Glomerular visceral epithelial cell (primary cell): ENCODE results near the gene RNU6-9.
"Not testable (repeated sequence)": the region's sequence is repeated elsewhere in the genome, so short reads cannot be mapped to it uniquely, and the experiment has no call there.

Experiments
- DNase-seq: peaks from one replicate; pipeline ENCODE4 v3.0.0-alpha.2; 2016; ENCODE audit errors: extremely low spot score

The RNU6-9 gene

DNA sequence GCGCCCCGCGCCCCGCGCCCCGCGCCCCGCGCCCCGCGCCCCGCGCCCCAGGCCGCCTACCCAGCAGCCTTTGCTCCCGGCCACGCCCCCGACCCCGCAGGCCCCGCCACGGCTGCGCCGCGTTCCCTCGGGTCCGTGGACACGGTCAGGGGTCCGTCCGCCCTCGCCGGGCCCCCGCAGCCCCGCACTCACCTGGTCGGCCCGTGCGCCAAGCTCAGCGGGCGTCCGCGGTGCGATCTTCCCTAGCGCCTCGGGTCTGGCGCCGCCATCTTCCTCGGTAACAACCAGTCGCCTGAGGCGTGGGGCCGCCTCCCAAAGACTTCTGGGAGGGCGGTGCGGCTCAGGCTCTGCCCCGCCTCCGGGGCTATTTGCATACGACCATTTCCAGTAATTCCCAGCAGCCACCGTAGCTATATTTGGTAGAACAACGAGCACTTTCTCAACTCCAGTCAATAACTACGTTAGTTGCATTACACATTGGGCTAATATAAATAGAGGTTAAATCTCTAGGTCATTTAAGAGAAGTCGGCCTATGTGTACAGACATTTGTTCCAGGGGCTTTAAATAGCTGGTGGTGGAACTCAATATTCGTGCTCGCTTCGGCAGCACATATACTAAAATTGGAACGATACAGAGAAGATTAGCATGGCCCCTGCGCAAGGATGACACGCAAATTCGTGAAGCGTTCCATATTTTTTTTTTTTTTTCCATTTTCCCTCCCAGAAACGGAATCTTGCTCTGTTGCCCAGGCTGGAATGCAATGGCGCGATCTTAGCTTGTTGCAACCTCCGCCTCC lies at the start of gene RNU6-9, which contains the start of gene MED16:
TSS of gene RNU6-9 (plus strand) at position 591 of the 796 bp plus-strand sequence.
TSS of gene MED16 (minus strand) at position 294 of the 796 bp plus-strand sequence. CDS start 2,056 bp downstream, outside the sequence.
- DNase-seq, result peak; percentile 94

DNA sequence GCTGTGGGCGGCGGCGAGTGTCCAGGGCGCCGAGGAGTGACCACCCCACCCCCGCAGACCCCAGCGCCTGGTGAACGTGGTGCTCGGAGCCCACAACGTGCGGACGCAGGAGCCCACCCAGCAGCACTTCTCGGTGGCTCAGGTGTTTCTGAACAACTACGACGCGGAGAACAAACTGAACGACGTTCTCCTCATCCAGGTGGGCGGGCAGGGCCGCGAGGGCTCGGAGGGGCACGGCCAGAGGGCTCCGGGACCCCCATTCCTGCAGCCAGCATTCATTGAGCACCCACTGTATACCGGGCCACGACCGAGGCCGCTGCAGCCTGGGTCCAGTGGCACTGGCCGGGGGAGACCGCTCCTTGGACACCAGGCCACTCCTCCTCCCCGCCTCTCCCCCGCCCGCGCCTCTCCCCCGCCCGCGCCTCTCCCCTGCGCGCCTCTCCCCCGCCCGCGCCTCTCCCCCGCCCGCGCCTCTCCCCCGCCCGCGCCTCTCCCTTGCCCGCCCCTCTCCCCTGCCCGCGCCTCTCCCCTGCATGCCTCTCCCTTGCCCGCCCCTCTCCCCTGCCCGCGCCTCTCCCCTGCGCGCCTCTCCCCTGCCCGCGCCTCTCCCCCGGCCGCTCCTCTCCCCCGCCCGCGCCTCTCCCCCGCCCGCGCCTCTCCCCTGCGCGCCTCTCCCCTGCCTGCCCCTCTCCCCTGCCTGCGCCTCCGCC lies 49.3 kb upstream of the RNU6-9 start:
- no peak for DNase-seq

DNA sequence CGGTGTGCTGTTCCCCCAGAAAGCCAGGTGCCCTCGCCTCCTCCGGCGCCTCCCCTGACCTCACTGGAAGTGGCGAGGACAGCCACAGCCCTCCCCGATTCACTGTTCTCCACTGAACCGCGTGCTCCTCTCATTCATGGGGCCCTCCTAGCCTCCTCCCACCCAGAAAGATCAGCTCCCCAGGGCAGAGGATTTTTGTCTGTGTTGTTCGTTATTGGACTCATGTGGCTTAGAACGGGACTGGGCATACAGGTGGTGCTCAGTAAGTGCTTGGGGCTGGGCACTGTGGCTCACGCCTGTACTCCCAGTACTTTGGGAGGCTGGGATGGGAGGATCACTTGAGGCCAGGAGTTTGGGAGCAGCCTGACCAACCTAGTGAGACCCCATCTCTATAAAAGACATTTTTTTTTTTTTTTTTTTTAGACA lies 48.7 kb upstream of the RNU6-9 start:
- no peak for DNase-seq

DNA sequence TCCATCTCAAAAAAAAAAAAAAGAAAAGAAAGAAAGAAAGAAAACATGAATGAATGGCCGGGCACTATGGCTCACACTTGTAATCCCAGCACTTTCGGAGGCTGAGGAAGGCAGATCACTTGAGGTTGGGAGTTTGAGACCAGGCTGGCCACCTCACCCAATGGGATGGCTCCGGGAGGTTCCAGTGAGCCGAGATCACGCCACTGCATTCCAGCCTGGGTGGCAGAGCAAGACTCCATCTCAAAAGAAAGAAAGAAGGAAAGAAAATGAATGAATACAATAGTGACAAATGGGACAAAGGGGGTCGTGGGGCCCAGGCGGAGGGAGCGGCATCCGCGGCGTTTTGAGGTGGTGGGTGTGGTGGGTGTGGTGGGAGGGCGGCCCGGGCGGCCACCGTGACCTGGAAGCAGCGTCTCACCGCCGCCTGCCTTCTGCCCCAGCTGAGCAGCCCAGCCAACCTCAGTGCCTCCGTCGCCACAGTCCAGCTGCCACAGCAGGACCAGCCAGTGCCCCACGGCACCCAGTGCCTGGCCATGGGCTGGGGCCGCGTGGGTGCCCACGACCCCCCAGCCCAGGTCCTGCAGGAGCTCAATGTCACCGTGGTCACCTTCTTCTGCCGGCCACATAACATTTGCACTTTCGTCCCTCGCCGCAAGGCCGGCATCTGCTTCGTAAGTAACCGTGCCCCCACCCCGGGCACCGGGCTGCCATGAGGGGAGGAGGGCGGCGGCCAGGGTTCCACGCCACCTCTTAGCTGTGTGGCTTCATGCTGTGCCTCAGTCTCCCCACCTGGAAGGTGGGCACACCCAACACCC lies 47.4 kb upstream of the RNU6-9 start:
- DNase-seq, result no peak

DNA sequence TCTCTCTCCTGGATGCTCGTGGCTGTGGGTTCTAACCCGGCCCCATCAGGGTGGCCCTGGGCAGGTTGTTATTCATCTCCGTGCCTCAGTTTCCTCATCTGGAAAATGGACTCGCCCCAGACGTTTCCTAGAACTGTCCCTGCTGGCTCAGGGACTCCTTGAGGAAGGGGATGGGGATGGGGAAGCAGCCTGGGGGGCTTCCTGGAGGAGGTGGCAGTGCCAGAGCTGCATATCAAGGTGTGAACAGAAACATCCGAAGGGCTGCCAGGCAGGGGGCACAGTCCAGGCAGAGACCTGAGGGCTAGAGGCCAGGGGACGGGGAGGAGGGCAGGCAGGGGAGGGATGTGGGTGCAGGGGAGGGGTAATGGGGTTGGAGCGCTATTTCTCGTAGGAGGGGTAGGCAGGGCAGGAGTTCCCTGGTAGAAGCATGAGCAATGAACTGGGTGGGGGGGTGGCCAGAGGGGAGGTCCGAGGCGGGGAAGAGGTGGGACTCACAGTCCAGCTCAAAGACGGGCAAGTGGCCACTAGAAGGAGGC lies 44.8 kb upstream of the RNU6-9 start:
- DNase-seq, result no peak

DNA sequence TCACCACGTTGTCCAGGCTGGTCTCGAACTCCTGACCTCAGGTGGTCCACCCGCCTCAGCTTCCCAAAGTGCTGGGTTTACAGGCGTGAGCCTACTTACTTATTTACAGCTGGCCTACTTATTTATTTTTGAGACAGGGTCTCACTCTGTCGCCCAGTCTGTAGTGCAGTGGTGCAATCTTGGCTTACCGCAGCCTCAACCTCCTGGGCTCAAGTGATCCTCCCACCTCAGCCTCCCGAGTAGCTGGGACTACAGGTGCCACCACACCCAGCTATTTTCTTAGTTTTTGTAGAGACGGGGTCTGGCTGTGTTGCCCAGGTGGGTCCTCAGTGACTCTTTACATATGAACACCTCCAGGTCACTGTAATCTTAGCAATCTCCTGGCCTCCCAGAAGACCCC lies 44.1 kb upstream of the RNU6-9 start:
- DNase-seq, result not testable (repeated sequence)

DNA sequence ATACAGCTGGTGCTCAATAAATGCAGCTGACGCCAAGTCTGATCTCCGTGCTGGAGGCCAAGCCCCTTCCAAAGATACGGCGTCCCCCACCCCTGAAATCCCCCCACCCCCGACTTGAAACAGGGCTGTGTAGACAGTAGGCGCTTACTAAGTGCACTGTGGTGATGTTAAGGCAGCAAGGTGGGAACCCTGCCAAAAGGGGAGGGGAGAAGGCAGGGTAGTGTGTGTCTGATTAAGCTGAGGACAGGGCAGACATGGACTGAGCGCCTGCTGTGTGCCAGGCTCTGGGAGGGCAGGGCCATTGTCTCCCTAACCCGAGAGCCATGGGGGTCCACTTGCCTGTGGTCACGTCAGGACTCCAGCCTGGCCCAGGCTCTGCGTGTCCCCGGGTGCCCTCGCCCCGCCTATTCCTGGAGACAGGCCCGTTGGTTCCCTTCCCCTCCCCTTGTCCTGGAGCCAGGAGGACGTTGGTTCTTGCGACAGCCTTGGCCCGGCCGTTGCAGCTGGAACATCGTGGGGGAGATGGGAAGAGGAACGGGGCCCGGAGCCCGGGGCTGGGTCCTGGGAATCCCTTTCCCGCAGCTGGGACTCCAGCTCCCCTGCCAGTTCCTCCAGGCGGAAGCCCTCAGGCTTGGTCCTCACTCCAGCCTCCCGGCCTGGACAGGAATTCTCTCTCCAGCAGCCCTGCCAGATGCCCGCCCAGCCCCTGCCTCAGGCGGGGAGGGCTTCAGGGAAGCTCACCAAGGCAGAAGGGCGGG lies 42.9 kb upstream of the RNU6-9 start:
- peak; percentile 66 for DNase-seq

DNA sequence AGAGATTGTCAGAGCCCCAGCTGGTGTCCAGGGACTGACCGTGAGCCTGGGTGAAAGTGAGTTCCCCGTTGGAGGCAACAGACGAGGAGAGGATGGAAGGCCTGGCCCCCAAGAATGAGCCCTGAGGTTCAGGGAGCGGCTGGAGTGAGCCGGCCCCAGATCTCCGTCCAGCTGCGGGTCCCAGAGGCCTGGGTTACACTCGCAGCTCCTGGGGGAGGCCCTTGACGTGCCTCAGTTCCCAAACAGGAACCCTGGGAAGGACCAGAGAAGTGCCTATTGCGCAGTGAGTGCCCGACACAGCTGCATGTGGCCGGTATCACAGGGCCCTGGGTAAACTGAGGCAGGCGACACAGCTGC lies 42.3 kb upstream of the RNU6-9 start:
- DNase-seq, result no peak

DNA sequence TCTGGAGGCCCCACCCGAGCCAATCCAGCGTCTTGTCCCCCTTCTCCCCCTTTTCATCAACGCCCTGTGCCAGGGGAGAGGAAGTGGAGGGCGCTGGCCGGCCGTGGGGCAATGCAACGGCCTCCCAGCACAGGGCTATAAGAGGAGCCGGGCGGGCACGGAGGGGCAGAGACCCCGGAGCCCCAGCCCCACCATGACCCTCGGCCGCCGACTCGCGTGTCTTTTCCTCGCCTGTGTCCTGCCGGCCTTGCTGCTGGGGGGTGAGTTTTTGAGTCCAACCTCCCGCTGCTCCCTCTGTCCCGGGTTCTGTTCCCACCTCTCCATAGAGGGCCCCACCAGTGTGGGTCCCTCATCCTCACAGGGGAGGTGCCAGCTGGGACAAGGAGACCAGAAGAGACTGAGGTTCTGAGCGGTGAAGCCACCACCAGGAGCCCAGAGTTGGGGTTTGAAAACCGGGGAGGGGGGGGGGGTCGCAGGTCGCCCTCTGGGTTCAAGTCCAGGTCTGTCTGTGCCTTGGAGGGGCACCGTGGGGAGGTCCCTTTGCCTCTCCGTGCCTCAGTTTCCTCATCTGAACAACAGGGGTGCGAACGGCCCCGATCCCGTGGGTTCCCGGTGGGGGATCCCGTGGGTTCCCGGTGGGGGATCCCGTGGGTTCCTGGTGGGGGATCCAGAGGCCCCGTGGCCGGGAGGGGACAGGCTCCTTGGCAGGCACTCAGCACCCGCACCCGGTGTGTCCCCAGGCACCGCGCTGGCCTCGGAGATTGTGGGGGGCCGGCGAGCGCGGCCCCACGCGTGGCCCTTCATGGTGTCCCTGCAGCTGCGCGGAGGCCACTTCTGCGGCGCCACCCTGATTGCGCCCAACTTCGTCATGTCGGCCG lies 40.9 kb upstream of the RNU6-9 start, which contains the start of gene ELANE:
TSS of gene ELANE (plus strand) at position 168 of the 878 bp plus-strand sequence. CDS start at position 194, 26 bp downstream.
- no peak for DNase-seq

DNA sequence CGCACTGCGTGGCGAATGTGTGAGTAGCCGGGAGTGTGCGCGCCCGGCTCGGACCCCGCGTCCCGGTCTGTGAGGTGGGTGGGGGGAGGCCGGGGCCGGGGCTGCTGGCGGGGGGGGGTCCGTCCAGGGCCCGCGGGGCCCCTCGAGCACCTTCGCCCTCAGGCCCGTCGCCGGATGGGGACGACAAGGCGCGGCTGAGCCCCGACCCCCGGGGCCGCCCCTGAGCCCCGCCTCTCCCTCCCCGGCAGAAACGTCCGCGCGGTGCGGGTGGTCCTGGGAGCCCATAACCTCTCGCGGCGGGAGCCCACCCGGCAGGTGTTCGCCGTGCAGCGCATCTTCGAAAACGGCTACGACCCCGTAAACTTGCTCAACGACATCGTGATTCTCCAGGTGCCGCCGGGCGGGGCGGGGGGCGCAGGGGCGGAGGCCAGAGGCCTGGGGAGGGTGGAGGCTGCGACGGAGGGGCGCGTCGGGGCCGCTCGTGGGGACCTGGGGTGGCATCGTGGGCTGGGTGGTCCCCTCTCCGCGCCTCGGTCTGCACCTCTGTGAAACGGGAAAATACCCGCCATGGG lies 40.2 kb upstream of the RNU6-9 start:
- no peak for DNase-seq

DNA sequence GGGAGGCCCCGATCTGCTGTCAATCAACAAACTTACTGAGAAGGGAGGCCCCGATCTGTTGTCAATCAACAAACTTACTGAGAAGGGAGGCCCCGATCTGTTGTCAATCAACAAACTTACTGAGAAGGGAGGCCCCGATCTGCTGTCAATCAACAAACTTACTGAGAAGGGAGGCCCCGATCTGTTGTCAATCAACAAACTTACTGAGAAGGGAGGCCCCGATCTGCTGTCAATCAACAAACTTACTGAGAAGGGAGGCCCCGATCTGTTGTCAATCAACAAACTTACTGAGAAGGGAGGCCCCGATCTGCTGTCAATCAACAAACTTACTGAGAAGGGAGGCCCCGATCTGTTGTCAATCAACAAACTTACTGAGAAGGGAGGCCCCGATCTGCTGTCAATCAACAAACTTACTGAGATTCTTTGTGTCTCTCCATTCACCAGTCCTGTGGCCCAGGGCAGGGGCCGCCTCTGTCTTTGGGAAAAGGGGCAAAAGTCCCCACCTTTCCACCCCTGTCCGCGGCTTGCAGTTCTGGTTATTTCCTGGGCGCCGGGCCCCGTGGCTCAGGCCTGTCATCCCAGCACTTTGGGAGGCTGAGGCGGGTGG lies 39.6 kb upstream of the RNU6-9 start:
- not testable (repeated sequence) for DNase-seq

DNA sequence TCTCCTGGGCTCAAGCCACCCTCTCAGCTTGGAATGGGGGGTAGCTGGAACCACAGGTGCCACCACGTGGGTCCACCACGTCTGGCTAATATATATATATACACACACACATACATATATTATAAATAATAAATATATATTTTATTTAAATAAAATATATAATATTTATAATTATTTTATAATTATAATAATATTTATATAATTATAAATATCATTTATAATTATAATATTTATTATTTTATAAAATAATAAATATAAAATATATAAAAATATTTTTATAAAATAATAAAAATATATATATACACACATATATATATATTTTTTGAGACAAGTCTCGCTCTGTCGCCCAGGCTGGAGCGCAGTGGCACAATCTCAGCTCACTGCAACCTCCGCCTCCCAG lies 38.7 kb upstream of the RNU6-9 start:
- DNase-seq, result no peak

DNA sequence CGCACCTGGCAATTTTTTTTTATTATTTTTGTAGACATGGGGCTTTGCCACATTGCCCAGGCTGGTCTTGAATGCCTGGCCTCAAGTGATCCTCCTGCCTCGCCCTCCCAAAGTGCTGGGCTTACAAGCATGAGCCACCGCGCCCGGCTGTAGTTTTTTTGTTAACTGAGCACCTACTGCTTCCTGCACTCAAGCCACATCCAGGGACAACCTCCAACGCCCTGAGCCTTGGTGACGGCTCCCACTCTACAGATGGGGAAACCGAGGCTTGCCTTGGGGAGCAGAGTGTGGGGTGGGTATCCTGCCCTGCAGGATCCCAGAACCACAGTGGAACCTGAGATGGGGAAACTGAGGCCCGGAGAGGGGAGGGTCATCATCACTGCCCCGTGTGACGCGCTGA lies 38.1 kb upstream of the RNU6-9 start:
- no peak for DNase-seq

DNA sequence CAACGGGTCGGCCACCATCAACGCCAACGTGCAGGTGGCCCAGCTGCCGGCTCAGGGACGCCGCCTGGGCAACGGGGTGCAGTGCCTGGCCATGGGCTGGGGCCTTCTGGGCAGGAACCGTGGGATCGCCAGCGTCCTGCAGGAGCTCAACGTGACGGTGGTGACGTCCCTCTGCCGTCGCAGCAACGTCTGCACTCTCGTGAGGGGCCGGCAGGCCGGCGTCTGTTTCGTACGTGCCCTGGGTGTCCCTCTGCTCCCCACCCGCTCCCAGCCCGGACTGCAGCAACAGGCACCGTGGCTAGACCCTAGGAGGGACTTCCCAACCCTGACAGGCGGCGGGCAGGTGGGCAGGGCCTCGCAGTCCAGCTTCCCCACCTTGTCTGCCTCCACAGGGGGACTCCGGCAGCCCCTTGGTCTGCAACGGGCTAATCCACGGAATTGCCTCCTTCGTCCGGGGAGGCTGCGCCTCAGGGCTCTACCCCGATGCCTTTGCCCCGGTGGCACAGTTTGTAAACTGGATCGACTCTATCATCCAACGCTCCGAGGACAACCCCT lies 37.6 kb upstream of the RNU6-9 start:
- no peak for DNase-seq

DNA sequence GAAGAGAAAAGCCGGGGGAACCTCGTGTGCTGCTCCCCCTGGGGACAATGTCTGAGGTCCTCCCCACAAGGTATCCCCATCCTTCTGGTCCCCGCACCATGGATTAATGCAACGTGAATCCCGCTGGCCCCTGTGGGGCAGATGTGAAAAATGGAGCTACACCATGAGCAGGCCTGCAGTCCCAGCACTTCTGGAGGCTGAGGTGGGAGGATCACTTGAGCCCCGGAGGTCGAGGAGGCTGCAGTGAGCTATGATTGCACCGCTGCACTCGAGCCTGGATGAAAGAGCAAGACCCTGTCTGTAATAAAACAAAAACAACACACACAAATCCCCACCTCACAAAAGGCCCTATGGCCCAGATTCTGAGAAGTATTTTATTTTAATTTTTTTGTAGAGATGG lies 35.0 kb upstream of the RNU6-9 start:
- no peak for DNase-seq

DNA sequence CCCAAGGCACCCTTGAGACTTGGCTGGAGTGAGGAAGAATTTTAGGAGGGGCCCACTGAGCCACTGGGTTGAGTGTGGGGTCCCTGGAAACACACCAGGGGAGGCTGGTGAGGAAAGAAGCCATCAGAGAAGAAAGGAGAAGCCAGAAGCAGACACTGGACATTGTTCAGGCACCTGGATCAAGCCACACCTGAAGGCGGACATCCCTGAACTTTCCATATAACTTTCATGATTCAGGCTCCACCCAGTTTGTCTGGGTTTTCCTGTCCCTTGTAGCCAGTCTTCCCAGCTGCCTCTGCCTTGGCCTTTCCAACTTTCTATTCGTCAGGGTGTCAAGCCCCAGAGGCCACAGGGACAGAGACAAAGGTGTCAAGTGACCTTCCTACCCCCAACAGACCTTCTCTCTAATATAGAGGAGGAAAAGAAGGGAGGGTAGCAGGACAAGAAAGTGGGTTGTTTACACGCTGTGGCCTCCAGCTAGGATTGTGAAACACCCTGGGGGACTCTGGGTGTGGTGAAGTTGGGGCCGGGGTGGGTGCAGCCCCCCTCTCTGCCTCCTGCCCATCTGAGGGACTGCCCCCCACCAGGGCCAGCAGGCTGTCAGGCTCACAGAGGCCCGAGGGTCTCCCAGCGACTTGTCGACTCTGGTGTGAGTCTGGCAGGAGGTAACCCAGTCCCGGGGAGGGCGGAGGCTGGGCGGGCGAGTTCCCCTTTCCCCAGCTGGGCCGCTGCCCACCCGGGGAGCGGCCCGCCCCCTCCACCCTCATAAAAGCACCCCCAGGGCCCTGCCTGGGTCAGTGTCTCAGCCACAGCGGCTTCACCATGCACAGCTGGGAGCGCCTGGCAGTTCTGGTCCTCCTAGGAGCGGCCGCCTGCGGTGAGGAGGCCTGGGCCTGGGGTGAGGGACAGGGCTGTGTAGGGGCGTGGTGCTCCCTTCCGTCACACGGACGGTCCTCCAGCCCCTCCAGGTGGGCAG lies 34.1 kb upstream of the RNU6-9 start, which contains the start of gene CFD:
TSS of gene CFD (plus strand) at position 797 of the 976 bp plus-strand sequence. CDS start at position 823, 26 bp downstream.
- DNase-seq, result no peak

DNA sequence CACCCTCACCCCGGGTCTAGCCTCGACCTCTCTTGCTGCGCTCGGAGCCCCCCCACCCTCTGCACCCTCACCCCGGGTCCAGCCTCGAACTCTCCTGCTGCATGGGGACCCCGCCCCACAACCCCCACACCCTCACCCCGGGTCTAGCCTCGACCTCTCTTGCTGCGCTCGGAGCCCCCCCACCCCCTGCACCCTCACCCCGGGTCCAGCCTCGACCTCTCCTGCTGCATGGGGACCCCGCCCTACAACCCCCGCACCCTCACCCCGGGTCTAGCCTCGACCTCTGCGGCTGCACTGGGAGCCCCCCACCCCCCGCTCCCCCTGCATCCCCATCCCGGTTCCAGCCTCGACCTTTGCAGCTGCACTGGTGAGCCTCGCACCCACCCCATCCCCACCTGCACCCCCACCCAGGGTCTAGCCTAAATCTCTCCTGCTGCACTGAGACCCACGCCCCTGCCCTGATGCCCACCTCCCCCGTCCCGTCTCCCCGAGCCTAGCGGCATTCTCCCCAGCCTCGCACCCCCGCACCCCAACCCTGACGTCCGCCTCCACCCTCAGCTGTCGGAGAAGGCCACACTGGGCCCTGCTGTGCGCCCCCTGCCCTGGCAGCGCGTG lies 32.0 kb upstream of the RNU6-9 start:
- no peak for DNase-seq
